OCI-LY1 (cell line): Measurements from ENCODE around the gene EGFL6.

Source experiments
- CTCF ChIP-seq: fragments of 200-600 bp; sonication (generic), shearing (Covaris generic); IDR thresholded peaks from 2 replicates; pipeline ENCODE4 v1.5.1; 2017; ENCODE audit warnings: mild to moderate bottlenecking, antibody characterized with exemption, low read length, moderate library complexity, mixed read lengths
- EZH2 ChIP-seq: fragments of 200-600 bp; sonication (generic), shearing (Covaris generic); IDR thresholded peaks from 2 replicates; pipeline ENCODE4 v1.8.0; 2017; ENCODE audit warnings: borderline replicate concordance, mixed run types, mild to moderate bottlenecking, antibody characterized with exemption, low read length, moderate library complexity, mixed read lengths

- TF ChIP-seq CTCF = no peak
- no peak for TF ChIP-seq EZH2
Measured at GRCh38 chrX:13538414-13538813, 31.0 kb upstream of the EGFL6 start.
